Activated T-helper 1 cell treated with Interleukin-2 at 50 U/mL for 16 hours (primary cell): ENCODE data around the gene PFKP.

Source experiments
- DNase-seq: peaks from one replicate; pipeline ENCODE4 v3.0.0-alpha.2; 2020; ENCODE audit warnings: low read depth

Gene PFKP

DNA sequence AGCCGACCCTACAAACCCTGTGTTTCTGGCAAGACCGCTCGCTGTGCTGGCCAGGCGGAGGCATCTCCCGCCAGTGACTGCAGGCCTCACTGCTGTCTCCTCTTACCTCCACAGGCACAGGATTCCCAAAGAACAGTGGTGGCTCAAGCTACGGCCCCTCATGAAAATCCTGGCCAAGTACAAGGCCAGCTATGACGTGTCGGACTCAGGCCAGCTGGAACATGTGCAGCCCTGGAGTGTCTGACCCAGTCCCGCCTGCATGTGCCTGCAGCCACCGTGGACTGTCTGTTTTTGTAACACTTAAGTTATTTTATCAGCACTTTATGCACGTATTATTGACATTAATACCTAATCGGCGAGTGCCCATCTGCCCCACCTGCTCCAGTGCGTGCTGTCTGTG is 69.0 kb downstream of the PFKP start:
- DNase-seq = no peak

DNA sequence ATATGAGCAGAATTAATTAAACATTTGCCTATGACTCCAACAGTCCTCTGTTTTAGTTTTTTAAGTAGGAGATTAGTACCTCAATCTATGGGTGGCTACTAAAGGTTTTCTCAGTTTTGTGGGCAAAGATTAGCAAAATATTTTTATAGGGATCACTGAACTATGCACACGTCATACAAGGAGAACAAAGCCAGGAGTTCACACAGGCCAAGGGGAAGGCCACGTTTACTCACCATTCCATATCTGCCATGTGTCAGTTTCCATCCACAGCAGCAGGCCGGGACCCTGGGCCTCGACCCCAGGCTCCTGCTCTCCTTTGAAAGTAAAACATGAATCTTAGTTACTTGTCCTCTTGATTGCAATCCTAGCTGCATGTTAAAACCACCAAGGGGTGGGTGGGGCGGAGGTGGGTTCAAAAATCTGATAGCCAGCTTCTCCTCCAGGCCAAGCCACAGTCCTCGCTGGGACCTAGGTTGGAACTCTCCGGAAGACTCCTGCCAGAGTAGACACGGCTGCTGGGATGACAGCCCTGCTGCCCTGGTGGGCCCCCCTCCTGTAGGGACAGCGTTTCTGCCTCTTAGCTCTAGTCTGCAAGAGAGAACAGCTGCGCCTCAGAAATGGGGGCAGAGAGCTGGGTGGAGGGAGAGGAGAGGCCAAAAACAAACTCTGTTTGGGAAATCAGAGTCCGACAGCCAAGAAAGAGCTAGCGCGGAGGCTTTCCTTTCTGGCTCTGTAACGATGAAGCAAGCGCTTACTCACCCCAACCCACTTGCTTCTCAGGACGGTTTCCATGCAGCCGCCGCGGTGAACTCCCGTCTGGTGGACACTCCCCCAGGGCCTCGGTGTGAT is 69.6 kb downstream of the PFKP start:
- DNase-seq = no peak

DNA sequence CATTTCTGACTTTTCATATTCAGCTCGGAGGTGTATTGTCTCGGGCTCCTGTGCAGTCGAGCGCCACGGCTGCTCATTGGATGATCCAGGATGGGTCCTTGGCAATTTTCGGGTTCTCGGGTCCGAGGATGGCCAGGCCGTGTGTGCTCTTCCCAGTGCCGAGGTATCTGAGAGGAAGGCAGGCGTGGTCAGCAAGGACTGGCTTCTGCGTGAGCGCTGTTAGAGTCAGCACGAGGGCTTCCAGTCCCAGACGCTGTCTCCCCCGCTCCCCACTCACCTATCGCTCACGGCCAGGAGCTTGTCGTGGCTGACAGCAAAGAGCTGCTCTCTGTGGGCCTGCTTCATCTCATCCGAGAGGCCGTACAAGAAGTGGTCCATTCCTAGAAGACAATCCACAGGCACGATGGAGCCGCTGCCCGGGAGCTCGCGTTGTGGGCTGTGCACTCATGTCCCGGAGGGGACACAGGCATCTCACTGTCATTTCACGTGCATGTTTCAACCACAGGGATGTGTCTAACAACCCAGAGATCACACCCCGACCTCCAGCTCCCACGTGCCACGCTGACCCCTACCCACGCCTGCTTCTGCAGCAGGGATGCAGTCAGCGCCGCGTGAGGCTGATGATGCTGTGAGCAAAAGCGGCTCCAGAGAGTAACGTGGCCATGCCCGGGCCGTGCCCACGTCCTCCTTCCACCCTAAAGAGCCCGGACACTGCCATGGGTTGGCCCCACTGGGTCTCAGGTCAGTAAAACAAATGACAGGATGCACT is 70.8 kb downstream of the PFKP start:
- no peak for DNase-seq

DNA sequence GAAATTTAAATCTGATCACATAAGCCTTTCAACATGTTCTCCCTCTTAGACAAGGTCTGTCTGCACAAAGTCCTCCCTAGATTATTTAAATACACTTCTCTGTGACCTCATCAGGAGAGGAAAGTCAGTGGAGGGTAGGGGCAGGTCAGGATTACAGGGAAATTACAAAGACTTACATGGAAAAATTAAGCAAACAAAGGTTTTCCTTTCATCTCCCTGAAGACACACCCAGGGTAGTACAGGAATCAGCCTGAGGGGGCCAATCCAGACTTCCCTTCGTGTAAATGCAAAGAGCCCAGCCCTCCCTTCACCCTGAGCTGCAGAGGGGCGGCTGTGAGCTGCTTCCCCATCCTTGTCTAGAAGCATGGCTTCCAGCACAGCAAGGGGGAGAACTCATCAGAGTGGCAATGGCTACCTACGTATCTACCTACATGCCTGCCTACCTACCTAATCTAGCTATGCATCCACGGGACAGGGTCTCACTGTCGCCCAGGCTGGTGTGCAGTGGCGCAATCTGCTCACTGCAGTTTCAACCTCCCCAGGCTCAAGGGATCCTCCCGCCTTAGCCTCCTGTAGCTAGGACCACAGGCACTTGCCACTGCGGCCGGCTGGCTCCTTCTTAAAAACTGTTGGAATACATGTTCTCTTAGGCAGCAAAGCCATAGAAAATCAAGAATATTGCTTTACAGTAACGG is 72.0 kb downstream of the PFKP start:
- DNase-seq = no peak

DNA sequence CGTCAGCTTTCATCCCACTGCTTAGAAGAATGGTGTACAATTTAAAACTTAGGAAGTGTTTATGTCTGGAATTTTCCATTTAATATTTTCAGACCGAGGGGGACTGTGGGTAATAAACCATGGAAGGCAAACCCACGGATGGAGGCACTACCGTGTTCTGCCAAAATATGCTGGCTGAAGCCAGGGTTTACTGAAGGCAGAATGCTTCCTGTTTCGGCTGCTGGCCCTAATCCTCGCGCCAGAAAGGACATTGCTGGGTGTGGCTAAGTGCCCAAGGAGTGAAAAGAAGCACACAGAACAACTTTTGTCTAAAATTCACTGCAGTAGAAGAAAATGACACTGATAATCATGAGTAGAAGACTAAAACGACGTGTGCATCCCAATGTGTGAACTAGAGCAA is 72.9 kb downstream of the PFKP start:
- no peak for DNase-seq

DNA sequence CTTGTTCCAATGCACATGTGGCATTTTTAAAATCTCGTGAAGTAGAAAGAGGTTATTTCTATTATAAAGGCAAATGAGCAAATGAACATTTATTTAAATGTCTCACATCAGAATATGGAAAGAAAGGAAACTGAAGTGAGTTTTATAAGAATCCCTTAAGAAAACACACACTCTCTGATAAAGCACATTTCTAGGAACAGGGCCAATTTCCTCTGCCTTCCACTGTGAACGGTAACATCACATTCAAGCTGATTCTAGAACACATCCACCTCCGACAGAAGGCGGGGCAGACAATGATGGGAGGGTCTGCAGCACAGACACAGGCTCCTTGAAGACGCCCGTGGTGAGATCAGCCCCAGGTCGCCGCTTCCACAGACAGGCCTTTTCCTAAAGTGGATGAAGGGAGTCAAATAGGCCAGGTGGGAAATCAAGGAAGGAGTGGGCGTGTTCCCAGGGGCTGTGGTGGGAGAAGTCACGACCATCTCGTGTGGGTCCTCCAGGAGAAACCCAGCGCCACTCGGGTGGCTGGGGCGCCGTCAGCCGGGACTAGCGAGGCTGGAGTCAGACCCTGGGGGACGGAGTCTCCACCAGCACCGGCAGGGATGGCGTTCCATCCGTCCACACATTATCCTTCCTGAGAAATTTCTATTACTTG is 74.1 kb downstream of the PFKP start:
- DNase-seq = no peak

DNA sequence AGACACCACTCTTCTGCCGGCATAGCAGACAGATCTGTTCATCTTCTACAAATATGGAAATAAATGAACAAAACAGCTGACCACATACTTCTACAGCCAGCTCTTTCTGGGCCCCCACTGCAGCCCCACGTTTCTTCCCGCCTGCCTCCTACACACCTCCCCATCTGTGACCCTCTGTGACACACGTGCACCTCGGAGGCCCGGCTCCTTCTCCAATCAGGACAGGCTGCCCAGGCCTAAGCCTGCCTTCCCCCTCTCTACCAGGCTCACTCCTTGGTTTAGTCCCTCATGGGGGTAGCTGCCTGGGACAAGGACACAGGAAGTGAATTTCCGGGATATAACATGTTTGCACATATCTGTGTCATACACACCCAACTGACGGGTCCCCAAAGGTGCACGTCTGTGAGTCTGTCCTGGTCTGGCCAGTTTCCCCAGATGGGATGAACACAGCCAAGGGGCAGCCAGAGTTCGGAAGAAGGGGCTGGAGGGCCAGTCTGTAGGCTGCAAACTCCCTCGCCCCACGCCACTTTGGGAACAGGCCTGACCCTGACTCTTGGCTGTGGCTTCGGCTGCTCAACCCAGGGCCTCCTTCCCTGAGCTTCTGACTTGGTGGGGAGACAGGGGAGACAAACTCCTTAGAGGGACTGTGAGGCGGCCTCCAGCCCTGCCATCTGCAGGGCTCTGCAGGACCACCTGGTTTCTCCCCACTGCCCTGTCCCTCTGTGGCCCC is 75.0 kb downstream of the PFKP start:
- no peak for DNase-seq

DNA sequence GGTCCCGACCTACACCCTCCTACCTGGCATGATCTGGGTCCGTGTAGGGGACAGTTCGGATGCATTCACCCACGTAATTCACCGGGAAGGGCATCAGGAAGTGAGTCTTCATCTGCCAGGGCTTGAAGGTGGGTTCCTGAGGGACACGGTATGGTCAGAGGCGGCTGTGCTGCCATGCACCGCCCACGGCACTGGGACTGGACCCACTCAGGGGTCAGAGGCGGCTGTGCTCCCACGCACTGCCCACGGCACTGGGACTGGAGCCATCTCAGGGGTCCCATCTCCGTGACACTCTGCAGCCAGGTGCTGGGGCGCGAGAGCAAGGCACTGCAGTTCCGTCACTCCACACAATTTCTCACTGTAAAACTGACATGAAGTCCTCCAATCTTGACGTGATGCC is 76.0 kb downstream of the PFKP start:
- no peak for DNase-seq

DNA sequence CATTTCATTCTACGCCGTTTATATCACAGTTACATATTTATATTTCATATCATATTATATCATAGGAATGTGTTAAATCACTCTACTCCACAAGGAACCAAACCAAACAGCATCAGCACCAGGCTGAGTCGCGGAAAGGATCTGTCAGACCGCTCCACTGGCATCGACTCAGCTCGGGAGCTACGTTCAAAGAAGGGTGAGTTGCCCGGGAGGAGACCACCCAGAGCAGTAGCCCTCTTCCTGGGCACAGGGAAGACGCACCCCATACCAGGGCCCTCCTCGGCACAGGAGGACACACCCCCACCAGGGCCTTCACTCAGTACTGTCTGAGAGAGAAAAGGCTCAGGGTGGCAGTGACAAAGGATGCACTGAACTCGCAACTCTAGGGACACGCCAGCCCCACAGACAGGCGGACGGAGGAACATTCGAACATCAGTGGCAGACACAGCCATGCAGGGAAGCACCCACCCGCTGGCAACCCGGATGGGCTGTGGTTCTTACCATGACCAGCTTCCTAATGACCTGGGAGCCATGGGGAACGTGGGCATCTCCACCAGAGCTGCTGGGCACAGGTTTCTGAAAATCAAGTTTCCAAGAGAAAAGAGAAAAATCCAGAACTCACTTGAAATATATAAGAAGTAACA is 76.6 kb downstream of the PFKP start:
- DNase-seq = no peak

DNA sequence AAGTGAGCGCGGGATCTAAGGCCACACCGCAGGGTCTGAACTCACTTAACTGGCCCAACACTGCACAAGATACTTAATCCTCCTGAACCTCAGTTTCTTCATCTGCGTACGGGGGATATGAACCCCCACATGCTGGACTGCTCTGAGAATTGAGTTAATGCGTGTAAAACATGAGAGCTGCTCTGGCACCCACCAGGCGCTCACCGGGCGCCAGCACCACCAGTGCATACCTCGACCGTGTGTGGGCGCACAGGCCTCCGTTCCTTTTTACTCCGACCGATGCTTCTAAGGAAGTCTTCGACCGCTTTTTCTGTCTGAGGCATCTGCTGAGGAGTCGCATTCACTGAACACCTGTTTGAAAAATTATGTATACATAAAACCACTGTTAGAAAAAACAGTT is 78.0 kb downstream of the PFKP start:
- DNase-seq = no peak

DNA sequence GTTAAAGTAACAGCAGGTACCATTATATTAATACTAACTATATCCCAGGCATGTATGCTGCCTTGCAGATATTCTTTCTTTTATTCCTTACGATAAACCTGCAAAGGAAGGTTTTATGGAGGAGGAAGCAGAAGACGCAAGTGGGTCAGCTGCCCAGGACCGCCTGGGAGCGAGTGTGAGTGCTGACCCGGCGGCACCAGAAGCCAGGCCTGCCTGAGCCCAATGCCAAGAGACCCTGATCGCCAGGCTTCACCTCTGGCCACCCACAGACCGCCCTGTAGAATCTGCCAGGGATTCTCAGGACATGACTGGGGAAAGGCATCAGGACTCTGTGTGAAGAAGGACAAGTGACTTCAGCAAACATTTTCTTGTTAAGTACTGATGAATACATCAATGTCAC is 78.9 kb downstream of the PFKP start:
- DNase-seq = no peak

DNA sequence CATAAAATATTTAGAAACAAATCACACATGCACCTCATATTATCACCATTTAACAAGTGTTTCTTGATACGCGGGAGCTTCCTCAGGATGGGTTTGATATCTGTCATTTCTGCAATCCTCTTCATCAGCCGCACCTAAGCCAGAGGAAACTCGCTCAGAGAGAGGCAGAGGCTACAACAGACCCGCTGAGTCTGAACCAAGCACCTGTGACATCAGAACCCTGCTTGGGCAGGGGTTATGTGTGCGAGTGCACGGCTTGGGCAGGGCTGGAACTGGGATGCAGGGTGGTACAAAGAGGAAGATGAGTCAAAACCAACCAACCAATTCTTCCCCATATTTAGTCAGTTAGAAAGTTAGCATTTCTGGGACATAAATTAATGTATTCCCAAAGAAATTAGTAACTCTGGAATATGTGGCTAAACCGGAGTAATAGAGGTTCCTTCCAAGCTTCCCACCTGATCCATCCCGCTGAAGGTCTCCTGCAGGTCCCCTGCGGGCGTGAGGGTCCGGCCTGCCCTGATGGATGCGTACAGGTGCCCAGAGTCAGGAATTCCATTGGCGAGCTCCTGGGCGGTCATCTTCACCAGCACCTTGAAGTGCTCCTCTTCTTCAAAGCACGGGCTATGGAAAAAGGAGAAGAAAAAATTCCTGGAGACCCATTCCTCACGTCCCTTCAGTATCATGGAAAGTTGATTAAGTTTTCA is 79.9 kb downstream of the PFKP start:
- DNase-seq = no peak

DNA sequence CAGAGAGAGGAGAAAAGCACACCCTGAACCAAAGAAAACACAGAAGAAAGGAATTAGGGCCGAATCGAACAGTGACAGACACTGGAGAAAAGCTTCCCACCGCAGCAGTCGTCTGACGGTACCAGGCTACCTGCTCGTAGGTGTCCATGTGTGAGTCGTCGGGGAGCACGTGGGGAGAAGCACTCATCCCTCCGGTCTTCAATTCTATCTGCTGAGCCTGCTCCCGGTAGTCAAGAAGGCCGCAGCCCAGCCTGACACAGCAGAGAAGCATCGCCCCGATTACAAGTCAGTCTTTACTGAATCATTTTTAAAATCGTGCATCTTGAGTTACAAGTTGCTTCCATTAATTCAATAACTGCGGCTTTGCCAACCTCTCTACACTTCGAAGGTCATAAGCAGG is 80.7 kb downstream of the PFKP start:
- DNase-seq = no peak

DNA sequence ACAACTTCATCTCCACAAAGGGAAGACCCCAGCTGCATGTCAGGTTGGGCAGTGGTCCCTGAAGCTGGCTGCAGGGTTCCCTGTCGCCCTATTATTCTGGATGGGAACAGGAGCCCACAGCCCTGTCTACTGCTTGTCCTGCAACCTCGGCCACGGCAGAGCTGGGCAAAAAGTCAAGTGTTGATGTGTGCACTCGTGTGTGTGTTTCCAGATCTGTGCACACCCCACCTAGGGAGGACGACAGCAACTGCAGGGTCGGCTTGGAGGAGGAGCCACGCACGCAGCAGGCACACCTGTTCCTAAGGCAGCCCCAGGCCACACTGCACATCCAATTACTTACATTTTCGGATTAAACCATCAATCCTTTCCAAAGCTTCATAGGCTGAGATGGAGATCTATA is 81.6 kb downstream of the PFKP start:
- no peak for DNase-seq

DNA sequence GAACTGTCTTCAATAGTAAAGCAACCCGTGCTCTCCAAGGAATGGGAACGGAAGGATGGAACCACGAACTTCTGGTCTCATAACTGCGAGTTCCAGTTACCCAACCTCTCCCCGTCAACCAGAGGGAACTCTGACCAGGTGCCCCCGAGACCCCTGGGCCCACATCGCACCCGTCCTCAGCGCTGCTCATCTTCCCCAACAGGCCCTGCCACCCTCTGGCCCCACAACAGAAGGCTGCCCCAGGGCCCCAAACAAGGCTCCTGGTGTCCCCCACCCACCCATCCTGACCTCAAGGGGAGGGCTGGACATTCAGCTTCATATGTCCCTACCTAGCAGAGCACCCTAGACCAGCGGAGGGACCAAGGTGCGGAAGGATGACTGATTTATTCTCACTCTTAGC is 82.6 kb downstream of the PFKP start:
- no peak for DNase-seq

DNA sequence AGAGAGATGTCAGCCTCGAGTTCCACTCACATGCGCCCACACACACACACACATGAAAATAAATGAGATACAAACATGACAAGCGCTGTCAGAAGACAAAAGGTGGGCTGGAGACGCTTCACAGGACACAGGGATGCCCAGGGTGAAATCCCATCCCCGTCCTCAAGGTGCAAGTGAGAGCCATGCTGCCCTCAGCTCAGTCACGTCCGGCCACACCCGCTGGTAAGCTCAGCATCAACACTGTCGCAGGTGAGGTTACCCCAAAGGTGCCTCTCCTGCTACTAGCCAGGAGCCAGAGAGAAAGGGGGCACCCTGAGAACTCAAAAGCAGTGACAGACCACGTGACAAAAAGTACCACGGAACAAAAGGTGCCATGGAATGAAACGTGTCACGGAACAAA is 83.0 kb downstream of the PFKP start:
- no peak for DNase-seq

DNA sequence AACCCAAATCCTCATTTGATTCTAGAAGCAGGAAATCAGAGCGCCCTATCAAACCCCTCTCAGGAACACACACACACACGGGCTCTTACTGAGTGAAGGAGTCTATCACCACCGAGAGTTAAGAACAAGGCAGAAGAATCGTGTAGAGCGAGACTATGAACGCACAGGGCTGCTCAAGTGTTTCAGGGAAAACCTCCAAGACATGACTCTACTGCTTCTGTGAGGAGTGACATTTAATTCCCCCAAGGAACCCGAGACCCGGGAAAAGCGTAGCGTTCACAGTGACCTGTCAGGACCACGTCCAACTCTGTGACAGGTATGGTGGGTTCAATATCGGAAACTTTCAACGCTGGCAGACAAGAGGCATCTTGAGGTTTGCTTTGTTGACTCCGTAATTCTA is 83.6 kb downstream of the PFKP start:
- DNase-seq = no peak

DNA sequence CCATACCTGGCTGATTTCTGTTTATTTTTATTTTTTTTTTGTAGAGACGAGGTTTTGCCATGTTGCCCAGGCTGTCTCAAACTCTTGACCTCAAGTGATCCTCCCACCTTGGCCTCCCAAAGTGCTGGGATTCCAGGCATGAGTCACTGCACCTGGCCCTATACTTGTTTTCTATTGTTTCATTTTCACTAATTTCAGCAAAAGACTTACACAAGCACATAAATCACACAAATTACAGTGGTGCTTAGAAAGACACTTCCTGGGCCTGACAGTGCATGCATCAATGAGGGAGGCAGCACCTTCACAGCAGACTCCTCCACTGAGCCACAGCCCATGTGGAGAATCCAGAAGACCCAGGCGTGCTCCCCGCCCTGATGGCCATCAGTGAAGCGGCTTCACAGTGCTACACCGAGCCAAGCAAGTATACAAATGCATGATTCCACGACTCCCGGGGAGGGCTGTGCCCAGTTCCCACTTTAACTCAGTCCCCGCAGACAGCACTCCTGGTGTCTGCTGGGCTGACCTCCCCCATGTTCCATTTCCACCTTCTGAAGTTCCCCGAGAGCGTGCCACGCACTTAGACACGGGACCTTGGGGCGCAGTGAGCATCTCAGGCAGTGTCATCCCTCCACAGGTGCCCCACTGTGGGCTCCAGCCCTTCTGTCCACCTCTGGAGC is 84.7 kb downstream of the PFKP start:
- no peak for DNase-seq

DNA sequence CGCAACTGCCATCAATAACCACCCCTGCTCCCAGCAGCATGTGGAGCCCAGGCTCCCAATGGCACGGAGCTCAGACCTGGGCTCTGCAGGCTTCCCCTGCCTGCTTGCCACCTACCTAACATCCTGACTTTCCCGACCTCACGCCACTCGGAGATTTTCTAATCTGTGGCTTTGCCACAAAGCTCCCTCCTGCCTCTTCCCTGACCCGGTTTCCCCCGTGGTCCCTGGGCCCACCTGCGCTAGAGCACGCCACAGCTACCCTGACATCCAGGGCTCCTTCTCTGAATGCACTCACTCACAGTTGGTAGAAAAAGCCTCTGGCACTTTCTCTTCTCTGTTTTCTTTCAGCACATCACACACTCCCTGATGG is 85.2 kb downstream of the PFKP start:
- DNase-seq = no peak

DNA sequence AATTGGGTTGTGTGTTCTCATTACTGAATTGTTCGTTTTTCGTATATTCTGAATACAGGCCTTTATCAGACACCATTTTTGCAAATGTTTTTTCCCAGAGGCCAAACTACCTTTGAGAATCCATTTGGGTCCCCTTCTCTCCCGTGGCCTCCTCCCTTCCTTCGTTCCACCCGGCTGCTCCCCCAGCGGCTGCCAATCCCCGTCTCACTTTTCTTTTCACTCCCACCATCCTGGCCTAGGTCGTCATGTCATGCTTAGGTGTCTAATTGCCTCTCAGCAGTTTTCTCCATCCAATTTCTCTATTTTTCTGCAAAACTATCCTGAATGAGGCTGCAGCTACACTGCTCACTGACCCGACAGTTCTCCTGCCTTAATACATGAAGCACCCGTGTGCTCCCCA is 87.3 kb downstream of the PFKP start:
- DNase-seq = no peak
